ENCODE measurements around the gene SLC35C1. TPM values are rescaled to one million over a fixed set of nuclear protein-coding genes. Genes with fewer than 3 reads are reported as not detected.

Gene SLC35C1
- total and polyA plus RNA-seq, 7 donors = 5.3 to 38.9 (median 8.6) TPM

- no peak for DNase-seq
- no peak for TF ChIP-seq POLR2AphosphoS5 (IDR thresholded peaks at IDR 0.05)
- no peak for TF ChIP-seq EP300 (IDR thresholded peaks at IDR 0.05)
- no peak for TF ChIP-seq CTCF (IDR thresholded peaks at IDR 0.05)
- TF ChIP-seq POLR2A (IDR thresholded peaks at IDR 0.05) = no peak
- H3K4me1 ChIP-seq = peaks cover 0 to 57% (median 55%) of the 10 kb centered on the region in 4 donors
- H3K4me3 ChIP-seq = no peak overlapping the region
- intact Hi-C loops (cut with DNase I) = loop anchor here (2.0 to 5.0 kb wide), 2 partner anchors 20 to 41 kb away; no protein-coding TSS in a partner anchor
- H3K27ac ChIP-seq = peak overlapping the region; percentile 81 to 99 (median 88)
- H3K27me3 ChIP-seq = no peaks in the 10 kb centered on the region
- peaks cover 32 to 60% (median 39%) of the 10 kb centered on the region in 4 donors for H3K36me3 ChIP-seq
- H3K9me3 ChIP-seq = no peaks in the 10 kb centered on the region
- WGBS, 2 donors = 86 to 94% methylated on average over 10 of the region's 10 CpGs
Measured at GRCh38 chr11:45860764-45861510, 56.0 kb downstream of the SLC35C1 start.

Other genes starting within 250 kb of the SLC35C1 start
- 1 to 10 TPM in 3 of 4 donors, under 1 TPM in 1; 0.55 to 1.5 (median 1.5) TPM for gene CHST1, start 139.5 kb upstream of the SLC35C1 start, total RNA-seq
- 1 to 10 TPM in 1 of 3 donors, under 1 TPM in 2; 0.23 to 1.2 (median 0.60) TPM for gene CHST1, start 139.5 kb upstream of the SLC35C1 start, polyA plus RNA-seq
- gene CRY2, start 42.3 kb downstream of the SLC35C1 start, total RNA-seq = 10 to 100 TPM; 27.5 to 49.3 (median 38.9) TPM
- 10 to 100 TPM in 2 of 3 donors, 1 to 10 TPM in 1; 5.3 to 14.9 (median 13.2) TPM for gene CRY2, start 42.3 kb downstream of the SLC35C1 start, polyA plus RNA-seq
- 10 to 100 TPM in 2 of 4 donors, 1 to 10 TPM in 2; 4.9 to 15.5 (median 8.8) TPM for gene MAPK8IP1, start 80.5 kb downstream of the SLC35C1 start, total RNA-seq
- gene MAPK8IP1, start 80.5 kb downstream of the SLC35C1 start, polyA plus RNA-seq = 1 to 10 TPM; 1.2 to 4.2 (median 1.8) TPM
- 1 to 10 TPM in 2 of 4 donors, not detected in 2; 2.2 to 3.5 TPM for gene FREY1, start 102.1 kb downstream of the SLC35C1 start, total RNA-seq
- gene FREY1, start 102.1 kb downstream of the SLC35C1 start, polyA plus RNA-seq = under 1 TPM in 1 of 3 donors, not detected in 2; 0.64 TPM
- 10 to 100 TPM; 13.8 to 28.2 (median 21.6) TPM for gene PEX16, start 112.7 kb downstream of the SLC35C1 start, total RNA-seq
- gene PEX16, start 112.7 kb downstream of the SLC35C1 start, polyA plus RNA-seq = 10 to 100 TPM; 30.3 to 46.3 (median 37.8) TPM
- not detected for gene LARGE2, start 117.5 kb downstream of the SLC35C1 start, total RNA-seq
- gene LARGE2, start 117.5 kb downstream of the SLC35C1 start, polyA plus RNA-seq = 10 to 100 TPM in 1 of 3 donors, under 1 TPM in 1, not detected in 1; 0.46 to 13.6 TPM

All from sigmoid colon (tissue), 7 donors.